DOHH2 (cell line): ENCODE results near the gene SUPT3H.

Experiments
- CTCF ChIP-seq: fragments of 200-600 bp; sonication (generic); IDR thresholded peaks from one replicate; pipeline ENCODE4 v1.5.1; 2014; ENCODE audit warnings: antibody characterized with exemption, mild to moderate bottlenecking, low read depth, low read length; ENCODE audit not compliant: poor library complexity, severe bottlenecking
- EZH2phosphoT487 ChIP-seq: fragments of 200-600 bp; sonication (generic); IDR thresholded peaks from 2 replicates; pipeline ENCODE4 v1.6.1; 2017; ENCODE audit warnings: borderline replicate concordance, mild to moderate bottlenecking, antibody characterized with exemption, low read length, moderate library complexity, mixed read lengths

- TF ChIP-seq CTCF (no peak), EZH2phosphoT487 (no peak)
Observed at GRCh38 chr6:44820759-44821158, 557.0 kb downstream of the SUPT3H start.
